ENCODE results near the gene KIF26A. TPM values are rescaled to one million over a fixed set of nuclear protein-coding genes. Genes with fewer than 3 reads are reported as not detected.

The KIF26A gene
- total and polyA plus RNA-seq, 2 donors (not counting 1 experiment from before 2014, with no cell fraction given): 0.15 TPM; not detected in 1

DNA sequence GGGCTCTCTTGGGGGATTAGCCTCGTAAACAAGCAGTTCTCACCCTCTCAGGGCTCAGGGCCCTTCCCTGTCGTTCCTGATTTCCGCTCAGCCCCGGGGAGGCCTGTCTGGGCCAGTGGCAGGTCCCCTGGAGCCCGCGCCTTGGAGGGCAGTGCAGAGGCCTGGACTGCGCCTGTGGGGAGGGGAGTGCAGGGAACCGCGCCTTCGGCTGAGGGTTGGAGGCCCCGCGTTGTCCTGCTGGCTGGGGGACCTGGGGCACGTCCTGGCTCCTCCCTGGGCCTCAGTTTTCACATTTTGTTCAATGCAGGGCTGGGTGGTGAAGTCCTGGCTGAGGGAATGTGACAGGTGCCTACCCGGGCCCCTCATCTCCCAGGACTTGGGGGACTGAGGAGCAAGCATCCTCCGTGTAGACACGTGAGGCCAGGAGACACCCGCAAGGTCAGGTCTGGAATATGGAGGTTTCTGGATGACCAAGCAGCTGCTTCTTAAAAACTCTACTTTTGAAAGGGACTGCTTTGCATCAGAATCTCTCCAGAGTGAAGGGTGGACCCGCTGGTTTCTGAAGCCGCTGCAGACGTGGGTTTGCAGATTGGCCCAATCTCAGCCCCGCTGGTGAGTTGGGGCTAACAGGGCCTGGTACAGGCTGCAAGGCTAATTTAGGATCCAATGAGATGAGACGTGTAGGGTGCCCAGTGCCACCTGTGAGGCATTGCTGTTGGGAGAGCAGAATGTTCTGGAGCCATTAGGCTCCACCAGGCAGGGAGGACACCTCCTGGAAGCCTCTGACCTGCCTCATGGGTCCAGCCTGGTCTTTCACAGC, 80.2 kb downstream of the KIF26A start:
- H3K4me1 Mint-ChIP-seq: no peaks in the 10 kb centered on the region
- TF ChIP-seq EZH2 (IDR thresholded peaks at IDR 0.05; ENCODE audit: borderline replicate concordance, insufficient read depth, low read depth, low read length, poor library complexity, severe bottlenecking): no peak
- TF ChIP-seq, protein P1, sequence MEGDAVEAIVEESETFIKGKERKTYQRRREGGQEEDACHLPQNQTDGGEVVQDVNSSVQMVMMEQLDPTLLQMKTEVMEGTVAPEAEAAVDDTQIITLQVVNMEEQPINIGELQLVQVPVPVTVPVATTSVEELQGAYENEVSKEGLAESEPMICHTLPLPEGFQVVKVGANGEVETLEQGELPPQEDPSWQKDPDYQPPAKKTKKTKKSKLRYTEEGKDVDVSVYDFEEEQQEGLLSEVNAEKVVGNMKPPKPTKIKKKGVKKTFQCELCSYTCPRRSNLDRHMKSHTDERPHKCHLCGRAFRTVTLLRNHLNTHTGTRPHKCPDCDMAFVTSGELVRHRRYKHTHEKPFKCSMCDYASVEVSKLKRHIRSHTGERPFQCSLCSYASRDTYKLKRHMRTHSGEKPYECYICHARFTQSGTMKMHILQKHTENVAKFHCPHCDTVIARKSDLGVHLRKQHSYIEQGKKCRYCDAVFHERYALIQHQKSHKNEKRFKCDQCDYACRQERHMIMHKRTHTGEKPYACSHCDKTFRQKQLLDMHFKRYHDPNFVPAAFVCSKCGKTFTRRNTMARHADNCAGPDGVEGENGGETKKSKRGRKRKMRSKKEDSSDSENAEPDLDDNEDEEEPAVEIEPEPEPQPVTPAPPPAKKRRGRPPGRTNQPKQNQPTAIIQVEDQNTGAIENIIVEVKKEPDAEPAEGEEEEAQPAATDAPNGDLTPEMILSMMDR (IDR thresholded peaks at IDR 0.05): no peak
- ChIA-PET POLR2A (no interaction called here), CTCF (no interaction called here)
- intact Hi-C loops (cut with micrococcal nuclease): no loop called here
- Histone ChIP-seq H2AFZ (ENCODE audit: insufficient read depth, low read depth, low read length, poor library complexity, severe bottlenecking) (no peak overlapping the region), H3K4me3 (ENCODE audit: control extremely low read depth in 1 of 5, extremely low read depth in 1 of 5, insufficient read depth in 1 of 5, low read depth in 2 of 5, low read length in 4 of 5) (no peak overlapping the region), H3K9ac (ENCODE audit: low read length) (no peak overlapping the region), H3K27ac (ENCODE audit: low read length in 2 of 2) (no peak overlapping the region), H3K4me2 (replicated peaks; ENCODE audit: low read depth, low read length, poor library complexity, severe bottlenecking) (no peak overlapping the region), H3K36me3 (replicated peaks in 1 of 2; ENCODE audit: control extremely low read depth in 1 of 2, control insufficient read depth in 1 of 2, extremely low read depth in 1 of 2, insufficient read depth in 2 of 2, low read length in 1 of 2) (no peaks in the 10 kb centered on the region), H3K79me2 (ENCODE audit: control insufficient read depth, insufficient read depth, low read length) (no peaks in the 10 kb centered on the region), H3K4me1 (ENCODE audit: control insufficient read depth in 2 of 2, insufficient read depth in 2 of 2, low read length in 2 of 2) (no peaks in the 10 kb centered on the region), H4K20me1 (ENCODE audit: control insufficient read depth, insufficient read depth, low read length, poor library complexity, severe bottlenecking) (no peaks in the 10 kb centered on the region), H3K9me3 (ENCODE audit: control extremely low read depth in 1 of 3, control insufficient read depth in 2 of 3, insufficient read depth in 1 of 3, low read length in 2 of 3) (peaks cover 0 to 4% (median 0%) of the 10 kb centered on the region in 3 donors), H3K27me3 (replicated peaks in 1 of 4; ENCODE audit: control extremely low read depth in 1 of 4, control insufficient read depth in 3 of 4, insufficient read depth in 4 of 4, low read length in 3 of 4) (peaks cover 0 to 6% (median 0%) of the 10 kb centered on the region in 4 experiments)
- no peak for ATAC-seq (ENCODE audit: low read depth)
- no peak overlapping the region for H3K27ac Mint-ChIP-seq
- DNase-seq: no peak
- peaks cover 13% of the 10 kb centered on the region for H3K27me3 Mint-ChIP-seq
- H3K4me3 Mint-ChIP-seq: no peak overlapping the region
- H3K9me3 Mint-ChIP-seq (ENCODE audit: insufficient read depth): no peaks in the 10 kb centered on the region
- 75% methylated on average over 22 of the region's 22 CpGs for WGBS (ENCODE audit: insufficient coverage)

DNA sequence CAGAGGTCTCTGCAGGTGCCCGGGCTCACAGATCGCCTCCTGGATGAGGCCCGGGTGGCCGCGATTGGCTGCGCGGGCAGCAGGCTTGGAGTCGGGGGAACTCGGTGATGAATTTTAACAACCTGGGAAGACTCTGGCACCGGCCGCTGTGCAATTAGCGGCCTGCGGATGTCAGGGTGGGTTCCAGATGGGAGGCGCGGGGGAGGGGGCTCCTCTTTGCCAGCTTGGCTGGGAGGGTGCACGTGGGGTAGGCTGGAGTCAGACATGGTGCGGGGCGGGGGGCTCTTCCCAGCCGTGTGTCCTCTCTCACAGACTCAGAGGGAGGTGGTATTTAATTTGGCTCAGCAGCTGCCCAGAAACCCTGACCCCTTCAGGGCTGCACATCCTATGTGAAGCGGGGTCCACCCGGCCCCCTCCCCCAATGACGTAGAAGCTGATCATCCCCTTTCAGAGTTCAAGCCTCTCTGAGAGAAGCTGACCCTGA, 81.4 kb downstream of the KIF26A start:
- Histone ChIP-seq H3K36me3 (replicated peaks in 1 of 2; ENCODE audit: control extremely low read depth in 1 of 2, control insufficient read depth in 1 of 2, extremely low read depth in 1 of 2, insufficient read depth in 2 of 2, low read length in 1 of 2) (no peaks in the 10 kb centered on the region), H3K4me3 (ENCODE audit: control extremely low read depth in 1 of 5, extremely low read depth in 1 of 5, insufficient read depth in 1 of 5, low read depth in 2 of 5, low read length in 4 of 5) (no peak overlapping the region), H3K27me3 (replicated peaks in 1 of 4; ENCODE audit: control extremely low read depth in 1 of 4, control insufficient read depth in 3 of 4, insufficient read depth in 4 of 4, low read length in 3 of 4) (peaks cover 0 to 8% (median 1%) of the 10 kb centered on the region in 4 experiments), H3K27ac (ENCODE audit: low read length in 2 of 2) (no peak overlapping the region), H2AFZ (ENCODE audit: insufficient read depth, low read depth, low read length, poor library complexity, severe bottlenecking) (no peak overlapping the region), H4K20me1 (ENCODE audit: control insufficient read depth, insufficient read depth, low read length, poor library complexity, severe bottlenecking) (no peaks in the 10 kb centered on the region), H3K79me2 (ENCODE audit: control insufficient read depth, insufficient read depth, low read length) (no peaks in the 10 kb centered on the region), H3K9ac (ENCODE audit: low read length) (no peak overlapping the region), H3K4me2 (replicated peaks; ENCODE audit: low read depth, low read length, poor library complexity, severe bottlenecking) (no peak overlapping the region), H3K9me3 (ENCODE audit: control extremely low read depth in 1 of 3, control insufficient read depth in 2 of 3, insufficient read depth in 1 of 3, low read length in 2 of 3) (peaks cover 0 to 7% (median 0%) of the 10 kb centered on the region in 3 donors), H3K4me1 (ENCODE audit: control insufficient read depth in 2 of 2, insufficient read depth in 2 of 2, low read length in 2 of 2) (no peaks in the 10 kb centered on the region)
- Mint-ChIP-seq H3K27ac (no peak overlapping the region), H3K4me3 (no peak overlapping the region), H3K4me1 (peaks cover 2% of the 10 kb centered on the region), H3K9me3 (ENCODE audit: insufficient read depth) (no peaks in the 10 kb centered on the region), H3K27me3 (peaks cover 15% of the 10 kb centered on the region)
- no peak for DNase-seq
- CTCF ChIA-PET: no interaction called here
- WGBS (ENCODE audit: insufficient coverage): 55% methylated on average over 22 of the region's 22 CpGs
- POLR2A ChIA-PET: no interaction called here
- TF ChIP-seq, protein P1 (IDR thresholded peaks at IDR 0.05): no peak
- TF ChIP-seq EZH2 (IDR thresholded peaks at IDR 0.05; ENCODE audit: borderline replicate concordance, insufficient read depth, low read depth, low read length, poor library complexity, severe bottlenecking): no peak
- intact Hi-C loops (cut with micrococcal nuclease): no loop called here
- ATAC-seq (ENCODE audit: low read depth): no peak
